ENCODE measurements around the gene LEF1. TPM values are rescaled to one million over a fixed set of nuclear protein-coding genes. Genes with fewer than 3 reads are reported as not detected.

LEF1 gene
- total RNA-seq, 1 experiment from 2014 or later = 12.4 TPM

GRCh38 chr4:108149588-108150380, 18.9 kb downstream of the LEF1 start:
- DNase-seq (ENCODE audit: low read depth) = peak; percentile 25

GRCh38 chr4:108148316-108148715, 20.4 kb downstream of the LEF1 start:
- DNase-seq (ENCODE audit: low read depth) = no peak

- DNase-seq (ENCODE audit: low read depth) = no peak
These were observed 21.9 kb downstream of the LEF1 start for GRCh38 chr4:108146819-108147218.

GRCh38 chr4:108146336-108146735, 22.4 kb downstream of the LEF1 start:
- no peak for DNase-seq (ENCODE audit: low read depth)

GRCh38 chr4:108144451-108144850, 24.3 kb downstream of the LEF1 start:
- DNase-seq (ENCODE audit: low read depth) = no peak

- DNase-seq (ENCODE audit: low read depth) = no peak
These were observed 25.2 kb downstream of the LEF1 start for GRCh38 chr4:108143515-108143914.

- no peak for DNase-seq (ENCODE audit: low read depth)
These were observed 25.9 kb downstream of the LEF1 start for GRCh38 chr4:108142870-108143269.

GRCh38 chr4:108141213-108141950, 27.4 kb downstream of the LEF1 start:
- no peak for DNase-seq (ENCODE audit: low read depth)

- DNase-seq (ENCODE audit: low read depth) = no peak
These were observed 28.4 kb downstream of the LEF1 start for GRCh38 chr4:108140328-108140727.

GRCh38 chr4:108139089-108139488, 29.6 kb downstream of the LEF1 start:
- no peak for DNase-seq (ENCODE audit: low read depth)

- DNase-seq (ENCODE audit: low read depth) = no peak
These were observed 33.1 kb downstream of the LEF1 start for GRCh38 chr4:108135549-108136209.

GRCh38 chr4:108130955-108131354, 37.8 kb downstream of the LEF1 start:
- no peak for DNase-seq (ENCODE audit: low read depth)

- no peak for DNase-seq (ENCODE audit: low read depth)
These were observed 39.5 kb downstream of the LEF1 start for GRCh38 chr4:108129196-108129595.

GRCh38 chr4:108126806-108127205, 41.9 kb downstream of the LEF1 start:
- DNase-seq (ENCODE audit: low read depth) = no peak

- no peak for DNase-seq (ENCODE audit: low read depth)
These were observed 47.9 kb downstream of the LEF1 start for GRCh38 chr4:108120789-108121188.

GRCh38 chr4:108119199-108119800, 49.4 kb downstream of the LEF1 start:
- no peak for DNase-seq (ENCODE audit: low read depth)

GRCh38 chr4:108118505-108118904, 50.2 kb downstream of the LEF1 start:
- peak; percentile 69 for DNase-seq (ENCODE audit: low read depth)

- DNase-seq (ENCODE audit: low read depth) = peak; percentile 49
These were observed 51.1 kb downstream of the LEF1 start for GRCh38 chr4:108117418-108118182.

- peak; percentile 25 for DNase-seq (ENCODE audit: low read depth)
These were observed 52.1 kb downstream of the LEF1 start for GRCh38 chr4:108116423-108117168.

GRCh38 chr4:108115168-108115526, 53.6 kb downstream of the LEF1 start:
- DNase-seq (ENCODE audit: low read depth) = no peak

- no peak for DNase-seq (ENCODE audit: low read depth)
These were observed 54.2 kb downstream of the LEF1 start for GRCh38 chr4:108114503-108114902.

All from M059J (cell line).